Loucy (cell line): ENCODE data around the gene GRHL3.

Experiments used
- H2AFZ ChIP-seq: fragments of 200-600 bp; sonication (generic); 2 replicates; pipeline ENCODE4 v1.6.0; 2016; ENCODE audit warnings: antibody characterized with exemption, mild to moderate bottlenecking, low read length, moderate library complexity
- H3F3A ChIP-seq: fragments of 200-600 bp; 2 replicates; pipeline ENCODE4 v1.6.0; 2016; ENCODE audit warnings: antibody characterized with exemption, low read depth, mild to moderate bottlenecking
- H3K27me3 ChIP-seq: fragments of 200-600 bp; sonication (generic); 2 replicates; pipeline ENCODE4 v1.6.1; 2014; ENCODE audit warnings: low read length, mild to moderate bottlenecking; ENCODE audit not compliant: insufficient read depth, poor library complexity, severe bottlenecking
- H3K36me3 ChIP-seq: fragments of 200-600 bp; sonication (generic); 2 replicates; pipeline ENCODE4 v1.6.1; 2016; ENCODE audit warnings: low read length; ENCODE audit not compliant: insufficient read depth
- H3K4me1 ChIP-seq: fragments of 200-600 bp; sonication (generic); 2 replicates; pipeline ENCODE4 v1.5.1; 2014; ENCODE audit warnings: low read length, mild to moderate bottlenecking; ENCODE audit not compliant: insufficient read depth, poor library complexity, severe bottlenecking
- H3K4me2 ChIP-seq: fragments of 200-600 bp; sonication (generic); 2 replicates; pipeline ENCODE4 v1.6.0; 2014; ENCODE audit warnings: antibody characterized with exemption, low read length, low read depth, mild to moderate bottlenecking; ENCODE audit not compliant: poor library complexity, severe bottlenecking
- H3K4me3 ChIP-seq: fragments of 200-600 bp; sonication (generic); 2 replicates; pipeline ENCODE4 v1.5.1; 2014; ENCODE audit warnings: low read length, mild to moderate bottlenecking, mixed read lengths; ENCODE audit not compliant: poor library complexity, severe bottlenecking
- H3K79me2 ChIP-seq: fragments of 200-600 bp; sonication (generic); 2 replicates; pipeline ENCODE4 v1.6.1; 2014; ENCODE audit warnings: low read length; ENCODE audit not compliant: insufficient read depth
- H3K9ac ChIP-seq: fragments of 200-600 bp; sonication (generic); 2 replicates; pipeline ENCODE4 v1.6.0; 2014; ENCODE audit warnings: mild to moderate bottlenecking, low read depth, low read length, moderate library complexity; ENCODE audit not compliant: poor library complexity, severe bottlenecking
- H3K9me2 ChIP-seq: fragments of 200-600 bp; sonication (generic); replicated peaks from 2 replicates; pipeline ENCODE4 v1.6.1; 2016; ENCODE audit warnings: low read depth, low read length, mixed read lengths
- H3K9me3 ChIP-seq: fragments of 200-600 bp; sonication (generic); 2 replicates; pipeline ENCODE4 v1.6.1; 2014; ENCODE audit warnings: mild to moderate bottlenecking, antibody characterized with exemption, low read length, low read depth; ENCODE audit not compliant: insufficient read depth
- H4K20me1 ChIP-seq: fragments of 200-600 bp; sonication (generic); 2 replicates; pipeline ENCODE4 v1.6.0; 2014; ENCODE audit warnings: antibody characterized with exemption, low read length, mild to moderate bottlenecking; ENCODE audit not compliant: insufficient read depth, poor library complexity, severe bottlenecking
- CTCF ChIP-seq: fragments of 200-600 bp; sonication (generic); conservative IDR thresholded peaks from 2 replicates; pipeline ENCODE4 v1.5.1; 2014; ENCODE audit warnings: mild to moderate bottlenecking, antibody characterized with exemption, low read length
- EZH2phosphoT487 ChIP-seq: fragments of 200-600 bp; IDR thresholded peaks from 2 replicates; pipeline ENCODE4 v1.6.1; 2018; ENCODE audit warnings: antibody characterized with exemption, mild to moderate bottlenecking, moderate library complexity, borderline replicate concordance

Gene GRHL3

GRCh38 chr1:24347159-24347934 is 28.2 kb downstream of the GRHL3 start:
- no peaks in the 10 kb centered on the region for H3K27me3 ChIP-seq
- no peaks in the 10 kb centered on the region for H3K9me3 ChIP-seq
- H3K4me1 ChIP-seq: peaks cover 22% of the 10 kb centered on the region
- no peak overlapping the region for H3K4me2 ChIP-seq
- H3K36me3 ChIP-seq: no peaks in the 10 kb centered on the region
- no peaks in the 10 kb centered on the region for H4K20me1 ChIP-seq
- H3K79me2 ChIP-seq: no peaks in the 10 kb centered on the region
- H3K9me2 ChIP-seq: no peaks in the 10 kb centered on the region
- no peaks in the 10 kb centered on the region for H3F3A ChIP-seq
- no peak overlapping the region for H3K9ac ChIP-seq
- H2AFZ ChIP-seq: no peak overlapping the region
- TF ChIP-seq EZH2phosphoT487 (no peak), CTCF (no peak)
- no peak overlapping the region for H3K4me3 ChIP-seq

GRCh38 chr1:24348196-24348595 is 29.0 kb downstream of the GRHL3 start:
- TF ChIP-seq EZH2phosphoT487 (no peak), CTCF (no peak)
- H2AFZ ChIP-seq: no peak overlapping the region
- H3K4me1 ChIP-seq: peaks cover 23% of the 10 kb centered on the region
- no peaks in the 10 kb centered on the region for H3K79me2 ChIP-seq
- H3K9me2 ChIP-seq: no peaks in the 10 kb centered on the region
- H3K4me3 ChIP-seq: no peak overlapping the region
- no peak overlapping the region for H3K4me2 ChIP-seq
- H3K27me3 ChIP-seq: no peaks in the 10 kb centered on the region
- no peaks in the 10 kb centered on the region for H3K9me3 ChIP-seq
- H3K9ac ChIP-seq: no peak overlapping the region
- no peaks in the 10 kb centered on the region for H3K36me3 ChIP-seq
- H4K20me1 ChIP-seq: no peaks in the 10 kb centered on the region
- no peaks in the 10 kb centered on the region for H3F3A ChIP-seq

- H3K9me3 ChIP-seq: no peaks in the 10 kb centered on the region
- no peaks in the 10 kb centered on the region for H3F3A ChIP-seq
- H4K20me1 ChIP-seq: no peaks in the 10 kb centered on the region
- no peak overlapping the region for H3K4me2 ChIP-seq
- H3K27me3 ChIP-seq: no peaks in the 10 kb centered on the region
- no peaks in the 10 kb centered on the region for H3K79me2 ChIP-seq
- no peak overlapping the region for H2AFZ ChIP-seq
- H3K4me3 ChIP-seq: no peak overlapping the region
- no peaks in the 10 kb centered on the region for H3K9me2 ChIP-seq
- H3K4me1 ChIP-seq: peaks cover 23% of the 10 kb centered on the region
- no peak for TF ChIP-seq EZH2phosphoT487
- no peak for TF ChIP-seq CTCF
- H3K9ac ChIP-seq: no peak overlapping the region
- H3K36me3 ChIP-seq: no peaks in the 10 kb centered on the region
Measured at GRCh38 chr1:24349891-24350290, 30.7 kb downstream of the GRHL3 start.
